ENCODE results near the gene BIK. TPM values are rescaled to one million over a fixed set of nuclear protein-coding genes. Genes with fewer than 3 reads are reported as not detected.
A peak's percentile ranks its signal among the peaks of the same experiment; 100 is the strongest.

The BIK gene
- total RNA-seq, 2 experiments from 2014 or later = 0.64 to 1.8 TPM

- Mint-ChIP-seq H3K27me3 (no peaks in the 10 kb centered on the region), H3K9me3 (no peaks in the 10 kb centered on the region), H3K4me1 (peaks cover 20% of the 10 kb centered on the region), H3K36me3 (no peaks in the 10 kb centered on the region), H3K4me3 (peak within 1 kb of the TSS; percentile 86), H3K27ac (peak within 1 kb of the TSS; percentile 88)
- POLR2A ChIA-PET = interaction anchor here (1.0 to 1.7 kb wide), 2 partner anchors 8 to 36 kb away, joined by 4 to 5 read pairs; partner anchors contain the start of gene MCAT
- DNase-seq = peak; percentile 79
- peak; percentile 57 for ATAC-seq (ENCODE audit: low read depth)
Observed at GRCh38 chr22:43151251-43152002, 40.9 kb downstream of the BIK start, which contains the start of gene TSPO. Gene TSPO (plus strand): TSS chr22:43151559. CDS start chr22:43159239, 7,680 bp downstream.

- no peaks in the 10 kb centered on the region for H3K36me3 Mint-ChIP-seq
- H3K27ac Mint-ChIP-seq = peak overlapping the region; percentile 83
- no peaks in the 10 kb centered on the region for H3K9me3 Mint-ChIP-seq
- H3K4me3 Mint-ChIP-seq = peak overlapping the region; percentile 86
- DNase-seq (no peak), ATAC-seq (ENCODE audit: low read depth) (peak; percentile 27)
- no peaks in the 10 kb centered on the region for H3K27me3 Mint-ChIP-seq
- POLR2A ChIA-PET = interaction anchor here (1.0 to 1.7 kb wide), 2 partner anchors 8 to 36 kb away, joined by 4 to 5 read pairs; partner anchors contain the start of gene MCAT
- H3K4me1 Mint-ChIP-seq = peaks cover 20% of the 10 kb centered on the region
Observed at GRCh38 chr22:43152003-43152356, 41.4 kb downstream of the BIK start.

GRCh38 chr22:43152357-43153071 is 42.0 kb downstream of the BIK start:
- POLR2A ChIA-PET = interaction anchor here (1.0 to 1.7 kb wide), 2 partner anchors 9 to 35 kb away, joined by 4 to 5 read pairs; partner anchors contain the start of gene MCAT
- Mint-ChIP-seq H3K4me3 (peak overlapping the region; percentile 86), H3K4me1 (peaks cover 16% of the 10 kb centered on the region), H3K9me3 (no peaks in the 10 kb centered on the region), H3K27me3 (no peaks in the 10 kb centered on the region), H3K36me3 (no peaks in the 10 kb centered on the region), H3K27ac (peak overlapping the region; percentile 83)
- DNase-seq (peak; percentile 70), ATAC-seq (ENCODE audit: low read depth) (peak; percentile 82)

- H3K27me3 Mint-ChIP-seq = no peaks in the 10 kb centered on the region
- no peaks in the 10 kb centered on the region for H3K36me3 Mint-ChIP-seq
- peaks cover 7% of the 10 kb centered on the region for H3K4me1 Mint-ChIP-seq
- POLR2A ChIA-PET = no interaction called here
- no peak overlapping the region for H3K27ac Mint-ChIP-seq
- no peaks in the 10 kb centered on the region for H3K9me3 Mint-ChIP-seq
- ATAC-seq (ENCODE audit: low read depth) = no peak
- no peak for DNase-seq
- H3K4me3 Mint-ChIP-seq = no peak overlapping the region
Observed at GRCh38 chr22:43153899-43154298, 43.3 kb downstream of the BIK start.

- DNase-seq (no peak), ATAC-seq (ENCODE audit: low read depth) (no peak)
- H3K4me1 Mint-ChIP-seq = peaks cover 6% of the 10 kb centered on the region
- no peaks in the 10 kb centered on the region for H3K27me3 Mint-ChIP-seq
- POLR2A ChIA-PET = interaction anchor here (0.6 kb wide), 1 partner anchor 35 kb away, joined by 3 read pairs; no protein-coding TSS in a partner anchor
- no peaks in the 10 kb centered on the region for H3K36me3 Mint-ChIP-seq
- H3K9me3 Mint-ChIP-seq = no peaks in the 10 kb centered on the region
- no peak overlapping the region for H3K27ac Mint-ChIP-seq
- H3K4me3 Mint-ChIP-seq = no peak overlapping the region
Observed at GRCh38 chr22:43154887-43155536, 44.5 kb downstream of the BIK start.

GRCh38 chr22:43155789-43156188 is 45.2 kb downstream of the BIK start:
- Mint-ChIP-seq H3K27ac (no peak overlapping the region), H3K9me3 (no peaks in the 10 kb centered on the region), H3K4me1 (peaks cover 6% of the 10 kb centered on the region)

GRCh38 chr22:43156413-43156812 is 45.9 kb downstream of the BIK start:
- H3K27me3 Mint-ChIP-seq = no peaks in the 10 kb centered on the region
- no peaks in the 10 kb centered on the region for H3K36me3 Mint-ChIP-seq
- no peak overlapping the region for H3K27ac Mint-ChIP-seq
- POLR2A ChIA-PET = no interaction called here
- H3K4me3 Mint-ChIP-seq = no peak overlapping the region
- DNase-seq (no peak), ATAC-seq (ENCODE audit: low read depth) (no peak)
- peaks cover 2% of the 10 kb centered on the region for H3K4me1 Mint-ChIP-seq
- no peaks in the 10 kb centered on the region for H3K9me3 Mint-ChIP-seq

More at GRCh38 chr22:43155789-43156188, 45.2 kb downstream of the BIK start:
- H3K4me3 Mint-ChIP-seq = no peak overlapping the region
- H3K27me3 Mint-ChIP-seq = no peaks in the 10 kb centered on the region
- ATAC-seq (ENCODE audit: low read depth) (no peak), DNase-seq (no peak)
- no peaks in the 10 kb centered on the region for H3K36me3 Mint-ChIP-seq
- POLR2A ChIA-PET = interaction anchor here (0.6 kb wide), 1 partner anchor 35 kb away, joined by 3 read pairs; no protein-coding TSS in a partner anchor

- POLR2A ChIA-PET = interaction anchor here (0.6 kb wide), 1 partner anchor 8 kb away, joined by 3 read pairs; no protein-coding TSS in a partner anchor
- no peaks in the 10 kb centered on the region for H3K36me3 Mint-ChIP-seq
- H3K4me1 Mint-ChIP-seq = peaks cover under 1% of the 10 kb centered on the region
- no peak overlapping the region for H3K27ac Mint-ChIP-seq
- DNase-seq (no peak), ATAC-seq (ENCODE audit: low read depth) (no peak)
- H3K4me3 Mint-ChIP-seq = no peak overlapping the region
- no peaks in the 10 kb centered on the region for H3K27me3 Mint-ChIP-seq
- no peaks in the 10 kb centered on the region for H3K9me3 Mint-ChIP-seq
Observed at GRCh38 chr22:43157874-43158546, 47.5 kb downstream of the BIK start.

- H3K4me3 Mint-ChIP-seq = no peak overlapping the region
- no peaks in the 10 kb centered on the region for H3K9me3 Mint-ChIP-seq
- no peak for ATAC-seq (ENCODE audit: low read depth)
- peaks cover under 1% of the 10 kb centered on the region for H3K4me1 Mint-ChIP-seq
- no peaks in the 10 kb centered on the region for H3K27me3 Mint-ChIP-seq
- no peak overlapping the region for H3K27ac Mint-ChIP-seq
- POLR2A ChIA-PET = interaction anchor here (0.6 kb wide), 1 partner anchor 9 kb away, joined by 3 read pairs; no protein-coding TSS in a partner anchor
- no peak for DNase-seq
- H3K36me3 Mint-ChIP-seq = no peaks in the 10 kb centered on the region
Observed at GRCh38 chr22:43158778-43159483, 48.4 kb downstream of the BIK start.

- Mint-ChIP-seq H3K4me1 (peaks cover 2% of the 10 kb centered on the region), H3K9me3 (no peaks in the 10 kb centered on the region), H3K27ac (no peak overlapping the region), H3K27me3 (no peaks in the 10 kb centered on the region), H3K36me3 (no peaks in the 10 kb centered on the region), H3K4me3 (no peak overlapping the region)
- DNase-seq (no peak), ATAC-seq (ENCODE audit: low read depth) (no peak)
- POLR2A ChIA-PET = no interaction called here
Observed at GRCh38 chr22:43159484-43160178, 49.1 kb downstream of the BIK start.

GRCh38 chr22:43160497-43161126 is 50.1 kb downstream of the BIK start:
- ATAC-seq (ENCODE audit: low read depth) (no peak), DNase-seq (no peak)
- no peaks in the 10 kb centered on the region for H3K36me3 Mint-ChIP-seq
- no peaks in the 10 kb centered on the region for H3K27me3 Mint-ChIP-seq
- peaks cover 2% of the 10 kb centered on the region for H3K4me1 Mint-ChIP-seq
- no peak overlapping the region for H3K27ac Mint-ChIP-seq
- no peaks in the 10 kb centered on the region for H3K9me3 Mint-ChIP-seq
- POLR2A ChIA-PET = no interaction called here
- no peak overlapping the region for H3K4me3 Mint-ChIP-seq
